Measurements from ENCODE around the gene TMPRSS15. TPM values are rescaled to one million over a fixed set of nuclear protein-coding genes. Genes with fewer than 3 reads are reported as not detected.
A peak's percentile ranks its signal among the peaks of the same experiment; 100 is the strongest.
"Not testable (repeated sequence)": the region's sequence is repeated elsewhere in the genome, so short reads cannot be mapped to it uniquely, and the experiment has no call there.

Gene TMPRSS15
- 0.03 and 0.23 TPM in 2 replicates for total RNA-seq (2014; rRNA removed; shearing (Covaris generic))

- no peak for DNase-seq (ENCODE audit: low read depth)
Measured at GRCh38 chr21:18403735-18404450, at the start of gene TMPRSS15. Gene TMPRSS15 (minus strand): TSS chr21:18403785. CDS start chr21:18403622, 163 bp downstream.

- no peak for DNase-seq (ENCODE audit: low read depth)
Measured at GRCh38 chr21:18451670-18452069, 48.1 kb upstream of the TMPRSS15 start.

GRCh38 chr21:18449605-18450550, 46.3 kb upstream of the TMPRSS15 start:
- DNase-seq (ENCODE audit: low read depth), result peak; percentile 6

- DNase-seq (ENCODE audit: low read depth), result no peak
Measured at GRCh38 chr21:18443701-18444100, 40.1 kb upstream of the TMPRSS15 start.

GRCh38 chr21:18443085-18443484, 39.5 kb upstream of the TMPRSS15 start:
- DNase-seq (ENCODE audit: low read depth), result no peak

- DNase-seq (ENCODE audit: low read depth), result no peak
Measured at GRCh38 chr21:18430341-18430740, 26.8 kb upstream of the TMPRSS15 start.

GRCh38 chr21:18424276-18424675, 20.7 kb upstream of the TMPRSS15 start:
- no peak for DNase-seq (ENCODE audit: low read depth)

GRCh38 chr21:18417141-18417790, 13.7 kb upstream of the TMPRSS15 start:
- DNase-seq (ENCODE audit: low read depth), result no peak

GRCh38 chr21:18411565-18411964, 8.0 kb upstream of the TMPRSS15 start:
- DNase-seq (ENCODE audit: low read depth), result no peak

- DNase-seq (ENCODE audit: low read depth), result no peak
Measured at GRCh38 chr21:18409579-18409978, 6.0 kb upstream of the TMPRSS15 start.

GRCh38 chr21:18398843-18399242, 4.7 kb downstream of the TMPRSS15 start:
- no peak for DNase-seq (ENCODE audit: low read depth)

- DNase-seq (ENCODE audit: low read depth), result no peak
Measured at GRCh38 chr21:18387994-18388393, 15.6 kb downstream of the TMPRSS15 start.

GRCh38 chr21:18384771-18385170, 18.8 kb downstream of the TMPRSS15 start:
- no peak for DNase-seq (ENCODE audit: low read depth)

GRCh38 chr21:18382934-18383619, 20.5 kb downstream of the TMPRSS15 start:
- not testable (repeated sequence) for DNase-seq (ENCODE audit: low read depth)

- DNase-seq (ENCODE audit: low read depth), result no peak
Measured at GRCh38 chr21:18382141-18382540, 21.4 kb downstream of the TMPRSS15 start.

GRCh38 chr21:18373606-18374005, 30.0 kb downstream of the TMPRSS15 start:
- peak; percentile 24 for DNase-seq (ENCODE audit: low read depth)

GRCh38 chr21:18370301-18370700, 33.3 kb downstream of the TMPRSS15 start:
- no peak for DNase-seq (ENCODE audit: low read depth)

GRCh38 chr21:18369115-18369514, 34.5 kb downstream of the TMPRSS15 start:
- no peak for DNase-seq (ENCODE audit: low read depth)

- no peak for DNase-seq (ENCODE audit: low read depth)
Measured at GRCh38 chr21:18368205-18368604, 35.4 kb downstream of the TMPRSS15 start.

- DNase-seq (ENCODE audit: low read depth), result no peak
Measured at GRCh38 chr21:18356801-18357200, 46.8 kb downstream of the TMPRSS15 start.

GRCh38 chr21:18354947-18355346, 48.6 kb downstream of the TMPRSS15 start:
- DNase-seq (ENCODE audit: low read depth), result no peak

- no peak for DNase-seq (ENCODE audit: low read depth)
Measured at GRCh38 chr21:18350216-18350615, 53.4 kb downstream of the TMPRSS15 start.

All from Daoy (cell line).